CMK (cell line): ENCODE results near the gene MAPKAP1.

Experiments
- DNase-seq: peaks from one replicate; pipeline ENCODE4 v3.0.0-alpha.2; 2010; ENCODE audit warnings: low read depth

The MAPKAP1 gene

DNA sequence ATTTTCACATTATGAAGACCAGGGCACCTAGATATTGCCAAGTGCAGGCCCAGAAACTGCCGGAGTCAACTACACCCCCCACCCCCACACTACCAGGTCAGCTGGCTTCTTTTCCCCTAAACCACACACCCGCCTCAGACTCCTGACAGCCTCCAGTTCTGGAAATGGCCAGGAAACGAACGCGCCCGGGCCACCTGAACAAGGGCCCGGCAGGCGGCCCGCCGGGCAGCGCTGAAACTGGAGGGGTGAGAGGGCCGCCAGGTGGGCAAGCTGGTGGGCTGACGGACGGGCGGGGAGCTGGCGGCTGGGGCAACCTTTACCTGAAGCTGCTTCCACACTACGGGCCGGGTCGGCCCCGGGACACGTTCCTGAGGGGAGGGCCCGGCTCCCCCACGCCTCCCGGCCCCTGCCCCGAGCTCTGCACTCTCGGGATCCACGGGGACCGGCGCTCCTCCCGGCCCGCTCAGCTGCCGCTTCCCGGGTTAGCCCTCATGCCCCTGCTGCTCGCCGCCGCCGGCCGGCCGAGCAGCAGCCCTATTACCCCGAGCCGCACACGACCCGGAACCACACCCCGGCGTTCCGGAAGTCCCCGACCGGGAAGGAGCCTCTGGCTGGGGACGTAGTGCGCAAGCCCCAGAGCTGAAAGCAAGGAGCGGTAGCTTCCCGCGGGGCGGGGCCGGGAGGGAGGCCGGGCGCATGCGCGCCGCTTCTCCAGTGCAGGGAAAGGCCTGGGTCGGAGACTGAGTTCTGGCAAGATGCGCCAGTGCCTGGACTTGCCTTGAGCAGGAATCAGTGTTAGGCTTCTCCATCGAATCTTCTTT is at the start of gene MAPKAP1:
Gene MAPKAP1, minus strand, starts transcription at position 558 of the 821 bp plus-strand sequence. CDS start 34,634 bp downstream, outside the sequence.
- DNase-seq: peak; percentile 88

DNA sequence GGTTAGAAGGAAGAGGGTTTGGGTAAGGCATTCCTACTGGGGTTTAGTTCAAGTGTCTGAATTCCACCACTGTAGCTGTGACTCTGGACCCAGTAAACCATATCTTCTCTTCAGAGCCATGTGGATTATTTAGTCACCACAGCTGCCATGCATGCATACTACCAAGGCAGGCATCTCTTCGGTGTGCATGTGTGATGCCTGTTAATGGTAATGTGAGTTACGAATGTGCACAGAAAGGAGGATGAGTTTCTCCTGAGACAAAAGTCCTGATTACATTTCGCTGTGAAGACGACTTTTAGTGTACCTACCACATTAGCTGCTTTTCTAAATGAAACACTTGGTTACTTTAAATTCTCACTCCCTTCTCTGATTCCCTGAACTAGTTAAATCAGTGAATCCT is 49.5 kb upstream of the MAPKAP1 start:
- no peak for DNase-seq

DNA sequence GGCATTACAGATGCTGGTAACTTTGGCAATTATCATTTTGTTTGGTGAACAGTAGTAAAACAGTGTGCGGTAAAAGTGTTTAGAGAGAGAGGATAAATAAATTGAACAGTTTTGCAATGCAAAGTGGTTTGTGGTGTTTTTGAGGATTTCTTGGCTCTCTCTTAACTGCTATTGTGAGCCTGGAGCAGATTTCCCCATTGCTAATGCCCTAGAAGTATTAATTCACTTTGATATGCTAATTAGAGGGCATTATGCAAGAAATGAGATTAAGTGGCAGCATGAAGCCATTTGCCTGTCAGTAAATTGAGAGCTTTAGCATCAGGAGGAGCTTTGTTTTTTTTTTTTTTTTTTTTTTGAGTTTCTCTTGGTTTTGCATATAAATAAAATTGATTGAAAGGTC is 48.3 kb upstream of the MAPKAP1 start:
- no peak for DNase-seq

DNA sequence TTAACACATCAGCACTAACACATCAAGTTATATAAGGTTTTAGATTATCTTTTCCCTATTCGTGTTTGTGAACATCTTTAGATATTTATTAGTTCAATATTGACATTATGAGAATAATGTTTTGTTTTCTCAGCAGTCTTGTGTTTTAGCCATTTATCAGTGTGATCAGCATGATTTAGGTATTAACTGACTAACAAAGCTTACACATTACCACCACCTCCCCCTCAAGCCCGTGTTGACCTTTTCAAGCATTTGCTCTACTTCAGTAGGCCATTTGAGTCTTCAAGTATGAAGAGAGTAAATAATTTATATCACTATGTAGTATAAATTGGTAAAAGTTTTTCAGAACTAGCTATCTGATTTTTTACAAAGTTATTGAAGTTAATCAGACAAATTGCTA is 47.1 kb upstream of the MAPKAP1 start:
- no peak for DNase-seq

DNA sequence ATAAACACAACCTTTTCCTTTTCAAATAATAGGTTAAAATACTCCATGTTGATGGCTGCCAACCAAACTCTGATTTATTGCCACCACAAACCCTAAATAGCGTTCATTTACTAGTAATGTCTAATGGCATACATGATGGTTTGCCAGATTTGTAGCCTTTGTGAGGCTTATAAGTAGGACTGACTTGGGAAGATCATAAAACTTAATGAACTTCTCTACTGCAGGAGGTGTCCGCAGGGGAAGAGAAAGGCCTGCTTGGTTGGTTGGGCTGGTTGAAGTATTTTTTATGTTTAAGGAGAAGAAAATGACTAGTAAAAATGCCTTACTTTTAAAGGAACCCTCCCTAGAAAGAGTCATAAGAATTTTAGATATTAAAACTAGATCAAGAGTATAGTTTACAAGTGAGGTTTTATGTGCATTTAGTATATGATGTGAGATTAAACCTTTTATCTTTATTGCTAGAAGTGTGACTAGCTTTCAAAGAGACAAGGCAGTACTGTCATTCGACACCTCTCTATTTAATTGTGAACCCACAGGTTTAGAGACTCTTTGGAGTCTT is 45.1 kb upstream of the MAPKAP1 start:
- DNase-seq: no peak

DNA sequence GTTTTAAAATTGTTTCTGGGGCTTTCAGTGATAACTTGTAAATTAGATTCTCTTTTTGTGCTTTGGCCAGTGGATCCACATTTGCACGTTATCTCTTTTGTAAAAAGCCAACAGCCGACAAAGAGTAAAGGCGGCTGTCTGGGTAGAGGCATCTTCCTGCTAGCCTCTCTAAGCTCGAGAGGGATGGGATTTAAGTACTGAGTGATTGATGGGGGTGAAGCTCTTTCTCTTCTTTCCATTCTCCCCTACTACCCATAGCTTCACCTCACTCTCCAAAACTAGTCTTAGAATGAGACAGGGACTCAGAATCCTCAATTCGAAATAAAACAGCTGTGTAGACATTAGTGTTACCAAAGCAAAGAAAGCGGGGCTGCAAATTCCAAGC is 43.6 kb upstream of the MAPKAP1 start:
- no peak for DNase-seq

DNA sequence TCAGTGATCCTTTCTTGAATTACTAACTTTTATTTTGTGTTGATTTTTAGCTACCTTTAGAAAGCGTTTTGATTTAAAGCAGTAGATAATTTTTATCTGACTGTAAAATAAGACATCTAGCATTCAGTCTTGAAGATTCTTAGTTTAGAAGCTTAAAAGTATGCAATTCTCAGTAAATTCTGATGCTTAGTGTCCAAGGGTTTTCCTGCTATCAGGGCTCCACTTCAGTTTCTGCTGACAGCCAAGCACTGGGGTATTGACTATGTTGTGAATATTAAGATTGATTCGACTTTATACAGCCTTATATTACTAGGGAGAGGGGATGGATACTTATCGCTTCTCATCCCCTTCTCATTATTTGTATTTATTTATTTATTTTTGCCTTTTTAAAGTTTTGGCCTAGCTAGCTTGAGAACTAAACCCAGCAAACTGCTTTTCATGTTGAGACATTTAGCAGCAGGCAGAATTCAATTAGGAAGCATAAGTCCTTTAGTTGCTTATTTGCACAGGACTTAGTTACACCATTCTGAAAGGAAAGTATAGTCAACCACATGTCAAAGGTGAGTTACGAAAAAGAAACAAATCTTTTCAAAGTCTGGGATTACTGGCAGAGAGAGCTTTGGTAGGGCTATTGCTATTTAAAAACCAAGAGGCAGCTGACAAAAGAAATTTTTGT is 43.1 kb upstream of the MAPKAP1 start:
- DNase-seq: no peak

DNA sequence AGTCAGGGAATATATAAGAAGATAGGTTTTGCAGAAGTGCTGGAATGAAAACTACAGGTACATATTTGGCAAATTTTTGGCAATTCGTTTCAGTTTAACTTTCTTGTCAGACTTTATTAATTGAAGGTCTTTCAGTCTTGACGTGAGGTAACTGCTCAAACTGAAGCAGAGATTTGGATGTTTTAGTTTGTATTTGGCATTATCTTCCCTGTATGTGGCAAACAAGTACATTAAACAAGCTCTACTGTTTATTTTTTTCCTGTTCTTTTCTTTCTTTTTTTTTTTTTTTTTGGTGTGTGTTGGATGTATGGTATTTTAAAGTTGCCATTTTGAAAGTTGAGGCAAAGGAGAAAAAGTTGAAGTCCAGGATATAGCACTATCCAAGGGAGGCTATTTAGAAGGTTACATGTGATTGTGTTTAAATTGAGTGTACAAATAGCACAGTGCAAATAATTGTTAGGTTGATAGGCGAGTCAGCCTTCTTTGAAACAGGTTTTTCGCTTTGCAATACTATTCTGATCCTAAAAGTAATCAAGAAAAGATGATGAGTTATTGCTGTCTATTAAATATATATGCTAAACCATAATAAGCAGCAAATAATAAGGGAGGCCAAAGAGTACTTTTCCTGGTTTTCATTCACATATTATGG is 42.4 kb upstream of the MAPKAP1 start:
- DNase-seq: no peak

DNA sequence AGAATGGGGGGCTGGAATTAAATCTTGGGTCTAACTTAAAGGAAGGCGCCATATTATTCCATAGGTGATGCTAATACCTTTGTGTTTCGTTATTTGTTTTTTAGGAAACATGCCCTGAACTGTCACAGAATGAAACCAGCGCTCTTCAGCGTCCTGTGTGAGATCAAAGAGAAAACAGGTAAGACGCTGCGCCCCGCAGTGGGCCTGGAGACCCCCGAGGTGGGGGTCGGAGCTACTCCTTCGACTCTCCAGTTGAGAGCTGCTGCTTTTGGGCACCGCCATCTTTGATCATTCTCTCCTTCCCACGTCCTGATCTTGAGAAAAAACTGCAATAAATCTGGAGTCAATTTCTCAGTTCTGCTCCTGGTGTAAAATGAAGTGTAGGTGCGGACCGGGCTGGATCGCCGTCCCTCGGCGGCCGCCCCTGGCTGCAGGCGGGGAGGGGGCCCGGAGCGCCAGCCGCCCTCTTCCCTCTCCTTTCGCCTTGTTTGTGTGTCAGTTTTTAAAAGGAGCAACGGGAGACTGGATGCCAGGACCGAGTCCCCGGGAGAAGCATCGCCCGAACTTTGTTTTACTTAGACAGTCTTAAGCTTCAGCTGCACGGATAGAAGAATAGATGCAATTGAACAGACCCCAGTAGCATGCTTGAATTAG is 41.6 kb upstream of the MAPKAP1 start:
- no peak for DNase-seq

DNA sequence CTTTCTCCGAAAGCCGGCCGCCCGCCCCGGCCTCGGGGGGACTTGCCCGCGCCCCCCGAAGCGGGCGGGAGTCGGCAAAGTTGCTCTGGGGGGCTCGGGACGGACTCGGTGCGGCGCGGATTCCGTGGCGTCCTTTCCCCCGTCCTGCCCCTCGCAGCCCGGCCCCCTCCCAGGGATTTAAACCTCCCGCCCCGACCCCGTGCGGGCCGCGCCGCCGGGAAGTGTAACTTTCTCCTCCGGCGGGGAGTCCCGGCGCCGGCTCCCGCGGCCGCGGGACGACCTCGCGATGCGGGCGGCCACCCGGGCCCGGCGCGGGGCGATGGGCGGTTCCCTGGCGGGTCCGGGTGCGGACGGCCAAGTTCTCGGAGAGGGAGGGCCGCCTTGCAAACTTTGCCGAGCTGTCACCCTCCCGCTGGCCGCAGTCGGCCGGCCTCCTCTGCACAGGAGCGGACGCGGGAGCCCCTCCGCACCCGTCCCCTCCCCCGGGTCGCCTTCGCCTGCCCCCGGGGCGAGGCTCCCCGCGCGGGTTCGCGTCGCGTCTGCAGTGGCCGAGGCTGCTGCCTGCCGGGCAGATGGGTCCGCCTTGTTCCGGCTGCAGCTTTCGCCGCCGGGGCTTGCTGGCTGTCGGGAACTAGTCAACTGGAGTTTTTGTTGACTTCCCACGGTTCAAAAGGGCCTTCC is 40.9 kb upstream of the MAPKAP1 start:
- no peak for DNase-seq

DNA sequence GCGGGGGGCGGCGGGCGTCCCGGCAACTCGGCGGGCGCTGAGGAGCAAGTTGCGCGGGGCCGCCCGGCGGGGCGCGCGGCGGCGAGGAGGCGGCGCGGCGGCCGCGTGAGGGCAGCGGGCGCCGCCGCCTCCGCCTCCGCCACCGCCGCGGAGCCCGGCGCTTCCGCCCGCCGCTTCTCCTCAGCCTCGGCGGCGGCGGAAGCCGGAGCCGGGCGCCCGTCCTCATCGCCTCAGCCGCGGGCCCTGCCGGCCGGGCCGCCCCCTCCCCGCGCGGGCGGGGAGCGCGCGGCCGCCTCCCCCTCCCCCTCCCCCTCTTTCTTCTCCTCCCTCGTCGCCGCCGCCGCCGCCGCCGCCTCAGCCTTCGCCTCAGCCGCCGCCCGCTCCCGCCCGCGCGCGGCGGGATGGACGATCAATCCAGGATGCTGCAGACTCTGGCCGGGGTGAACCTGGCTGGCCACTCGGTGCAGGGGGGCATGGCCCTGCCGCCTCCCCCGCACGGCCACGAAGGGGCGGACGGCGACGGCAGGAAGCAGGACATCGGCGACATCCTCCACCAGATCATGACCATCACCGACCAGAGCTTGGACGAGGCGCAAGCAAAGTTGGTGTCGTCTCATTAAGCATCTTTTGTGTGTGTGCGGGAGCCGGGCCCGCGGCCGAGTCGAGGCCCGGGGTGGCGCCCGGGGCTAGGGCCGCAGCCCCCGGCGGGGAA is 40.2 kb upstream of the MAPKAP1 start, which contains the start of gene PBX3:
Gene PBX3, plus strand, starts transcription at position 321 of the 712 bp plus-strand sequence.
- peak; percentile 45 for DNase-seq

DNA sequence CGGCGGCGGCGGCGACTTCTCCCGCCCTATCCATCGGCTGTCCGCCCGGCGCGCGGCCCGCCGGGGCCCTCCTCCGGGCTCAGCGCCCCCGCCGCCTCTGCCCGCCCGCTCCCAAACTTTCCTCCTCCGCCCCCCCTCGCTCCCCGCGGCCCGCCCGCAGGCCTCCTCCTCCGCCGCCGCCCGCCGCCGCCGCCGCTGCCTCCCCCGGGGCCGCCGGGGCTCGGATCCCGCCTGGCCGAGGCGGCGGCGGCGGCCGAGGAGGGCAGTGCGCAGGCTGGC is 39.7 kb upstream of the MAPKAP1 start:
- no peak for DNase-seq

DNA sequence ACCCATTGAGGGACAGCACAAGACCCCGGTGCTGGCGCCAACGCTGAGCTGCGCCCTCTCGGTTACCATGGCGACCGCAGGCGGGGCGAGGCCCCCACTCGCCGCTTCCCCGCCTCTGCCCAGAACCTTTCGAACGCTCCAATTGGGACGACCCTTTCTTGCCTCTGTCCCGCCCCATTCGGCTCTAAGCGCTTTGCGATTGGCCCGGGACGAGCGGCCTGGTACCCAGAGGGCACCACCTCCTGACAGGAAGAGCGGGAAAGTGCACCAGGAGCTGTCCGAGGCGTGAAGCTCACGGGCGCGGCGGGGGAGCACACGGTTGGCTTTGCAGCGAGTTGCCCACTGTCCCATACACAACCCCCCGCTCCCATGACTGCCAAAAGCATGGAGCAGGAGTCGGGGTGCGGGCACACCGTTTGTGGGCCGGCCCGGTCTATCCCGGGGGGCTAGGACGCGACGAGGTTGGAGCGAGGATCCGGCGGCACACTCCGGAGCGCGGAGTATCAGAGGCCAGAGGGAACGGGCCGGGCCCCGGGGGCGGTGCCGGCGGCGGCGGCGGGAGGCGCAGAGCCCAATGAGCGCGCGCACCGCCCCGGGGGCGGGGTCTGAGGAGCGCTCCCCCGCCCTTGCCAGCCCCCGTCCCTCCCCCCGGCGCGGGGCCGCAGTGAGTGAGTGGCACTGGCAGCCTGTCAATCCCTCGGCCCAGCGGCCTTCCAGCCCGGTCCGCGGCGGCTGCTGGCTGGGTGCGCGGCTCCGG is 39.2 kb upstream of the MAPKAP1 start:
- peak; percentile 89 for DNase-seq

DNA sequence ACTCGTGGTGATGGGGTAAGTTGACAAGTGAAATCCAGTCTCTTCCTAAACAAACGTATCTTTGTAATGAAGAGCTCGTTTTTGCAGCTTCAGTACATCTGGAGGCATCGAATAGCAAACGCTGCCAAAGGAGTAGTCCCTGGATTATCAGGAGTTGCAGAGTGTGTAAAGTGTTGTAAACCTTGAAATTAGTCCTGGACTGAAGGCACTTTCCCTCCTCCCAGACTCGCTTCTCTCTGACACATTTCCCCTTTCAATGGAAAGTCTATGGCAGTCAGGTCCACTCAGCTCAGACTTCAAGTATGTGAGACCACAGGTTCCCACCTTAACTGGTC is 38.6 kb upstream of the MAPKAP1 start:
- DNase-seq: no peak

DNA sequence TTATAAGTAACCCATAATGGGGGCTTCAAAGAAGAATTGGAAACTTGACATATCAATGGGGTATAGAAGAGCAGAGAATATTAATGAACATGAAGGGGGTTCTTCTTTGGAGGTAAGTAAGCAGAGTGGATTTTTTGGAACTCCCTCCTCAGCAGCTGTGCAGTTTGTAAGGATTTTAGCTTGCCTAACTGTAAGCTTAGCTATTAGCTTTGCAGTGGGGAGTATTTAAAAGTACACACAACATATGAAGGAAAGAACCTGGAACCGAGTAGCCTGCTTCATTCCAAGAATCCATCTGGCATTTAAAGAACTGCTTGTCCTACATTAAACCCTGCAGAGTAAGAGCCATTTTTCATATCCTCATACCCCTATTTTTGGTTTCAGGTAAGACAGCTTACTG is 38.0 kb upstream of the MAPKAP1 start:
- DNase-seq: no peak

DNA sequence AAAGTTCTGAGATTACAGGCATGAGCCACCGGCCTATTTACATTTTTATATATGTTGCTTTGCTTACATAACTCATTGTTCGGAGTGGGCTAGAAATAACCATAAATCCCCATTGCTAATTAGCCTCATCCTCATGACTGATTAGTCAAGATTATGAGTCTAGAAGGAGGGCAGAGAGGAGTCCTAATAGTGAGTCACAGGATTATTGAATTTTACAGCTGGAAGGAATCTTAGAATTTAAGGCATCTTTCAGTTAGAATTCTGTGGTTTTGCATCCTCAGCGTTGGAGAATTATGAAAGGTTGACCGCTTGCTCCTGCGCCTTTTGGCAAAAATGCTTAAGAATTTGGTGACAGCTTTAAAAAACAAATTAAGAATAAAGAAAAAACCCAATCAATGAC is 37.6 kb upstream of the MAPKAP1 start:
- no peak for DNase-seq

DNA sequence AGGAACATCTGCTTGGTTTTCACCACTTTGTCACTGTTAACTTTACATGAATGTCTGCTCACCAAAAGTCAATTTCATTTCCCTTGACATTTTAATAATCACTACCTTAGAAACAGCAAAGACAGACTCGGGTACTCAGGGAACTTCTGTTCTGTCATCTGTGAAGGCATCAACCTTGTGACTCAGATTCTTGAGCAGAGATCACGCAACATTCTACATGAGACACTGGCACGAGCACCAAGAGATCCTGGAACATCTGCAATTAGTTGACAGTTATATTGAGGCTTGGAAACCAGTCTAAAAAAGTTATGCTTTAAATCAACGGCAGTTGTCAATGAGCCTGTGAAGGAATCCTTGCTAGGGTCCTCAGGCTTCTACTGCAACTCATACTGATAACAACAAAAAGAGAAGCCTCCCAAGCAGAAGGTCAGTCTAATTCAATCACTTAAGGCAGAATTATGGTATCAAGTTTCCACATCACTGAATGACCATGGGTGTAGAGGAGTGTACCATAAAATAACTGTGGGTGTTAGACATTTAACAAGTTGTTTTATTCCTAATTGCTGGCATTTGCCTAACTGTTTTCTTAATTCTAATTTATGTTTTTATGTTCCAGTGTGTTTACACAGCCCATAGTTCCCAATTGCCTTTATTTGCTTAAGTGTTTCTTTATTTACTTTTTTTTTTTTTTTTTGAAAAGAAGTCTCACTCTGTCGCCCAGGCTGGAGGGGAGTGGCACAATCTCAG is 36.8 kb upstream of the MAPKAP1 start:
- no peak for DNase-seq

DNA sequence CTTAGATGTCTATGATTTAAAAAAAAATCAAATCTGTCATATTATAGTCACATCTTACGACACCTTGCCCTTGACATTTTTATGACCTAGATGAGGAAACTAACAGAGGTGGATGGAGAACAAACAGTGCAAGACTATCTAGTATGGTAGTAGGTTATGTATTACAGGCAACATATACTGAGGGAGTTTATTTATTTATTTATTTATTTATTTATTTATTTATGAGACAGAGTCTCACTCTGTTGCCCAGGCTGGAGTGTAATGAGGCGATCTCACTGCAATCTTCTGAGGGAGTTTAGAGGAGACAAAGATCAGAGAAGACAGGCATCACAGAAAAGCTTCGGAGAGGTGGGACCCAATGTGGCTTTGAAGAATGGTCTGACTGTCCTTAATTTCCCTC is 35.6 kb upstream of the MAPKAP1 start:
- DNase-seq: no peak

DNA sequence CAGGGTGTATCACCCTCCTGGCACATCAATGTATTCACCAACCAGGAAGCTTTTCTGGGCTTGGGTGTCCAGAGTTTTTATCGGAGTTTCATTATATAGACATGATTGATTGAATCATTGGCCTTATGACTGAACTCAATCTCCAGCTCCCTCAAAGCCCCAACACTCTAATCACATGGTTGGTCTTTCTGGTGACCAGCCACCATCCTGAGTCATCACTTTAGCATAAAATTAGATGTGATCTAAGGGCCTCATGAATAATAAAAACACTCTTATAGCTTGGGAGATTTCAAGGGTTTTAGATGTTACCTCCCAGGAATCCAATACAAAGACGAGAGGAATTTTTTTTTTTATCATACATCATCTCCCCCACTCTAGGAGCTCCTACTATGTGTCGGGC is 32.4 kb upstream of the MAPKAP1 start:
- DNase-seq: no peak

DNA sequence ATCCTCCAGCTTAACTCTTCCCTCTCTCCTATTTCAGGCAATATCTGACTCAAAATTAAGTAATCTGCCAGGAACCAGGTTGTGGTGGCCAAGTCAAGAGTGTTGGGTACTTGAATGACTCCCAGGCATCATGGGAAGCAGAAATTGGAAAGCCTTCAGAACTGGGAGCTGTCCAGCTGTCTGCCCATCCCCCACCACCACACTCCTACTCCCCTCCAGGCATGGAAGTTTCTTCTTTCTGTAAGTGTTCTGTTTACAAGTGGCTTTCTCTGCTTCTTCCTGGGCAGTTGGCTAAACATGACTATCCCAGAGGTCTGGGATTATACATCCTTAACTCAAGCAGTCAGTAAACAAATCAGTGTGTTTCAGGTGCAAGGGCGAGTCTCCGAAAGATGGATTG is 25.6 kb upstream of the MAPKAP1 start:
- no peak for DNase-seq
